Measurements from ENCODE around the gene ERG28.

Gene ERG28

GRCh38 chr14:75650253-75651058, 10.2 kb downstream of the ERG28 start:
- no peak for DNase-seq (ENCODE audit: low read depth)
- no peak for TF ChIP-seq CTCF (IDR thresholded peaks at IDR 0.05; ENCODE audit: insufficient read depth, low read depth, low read length, missing control alignments)
- no peak overlapping the region for H3K4me3 ChIP-seq (ENCODE audit: low read length)

GRCh38 chr14:75649773-75650172, 10.9 kb downstream of the ERG28 start:
- no peak for DNase-seq (ENCODE audit: low read depth)
- no peak overlapping the region for H3K4me3 ChIP-seq (ENCODE audit: low read length)
- TF ChIP-seq CTCF (IDR thresholded peaks at IDR 0.05; ENCODE audit: insufficient read depth, low read depth, low read length, missing control alignments) = no peak

- no peak for TF ChIP-seq CTCF (IDR thresholded peaks at IDR 0.05; ENCODE audit: insufficient read depth, low read depth, low read length, missing control alignments)
Measured at GRCh38 chr14:75649337-75649736, 11.3 kb downstream of the ERG28 start.

GRCh38 chr14:75648066-75648838, 12.4 kb downstream of the ERG28 start:
- DNase-seq (ENCODE audit: low read depth) = peak; percentile 94
- TF ChIP-seq CTCF (IDR thresholded peaks at IDR 0.05; ENCODE audit: insufficient read depth, low read depth, low read length, missing control alignments) = no peak
- H3K4me3 ChIP-seq (ENCODE audit: low read length) = no peak overlapping the region

More at GRCh38 chr14:75649337-75649736, 11.3 kb downstream of the ERG28 start:
- H3K4me3 ChIP-seq (ENCODE audit: low read length) = no peak overlapping the region
- DNase-seq (ENCODE audit: low read depth) = no peak

- no peak for DNase-seq (ENCODE audit: low read depth)
- no peak for TF ChIP-seq CTCF (IDR thresholded peaks at IDR 0.05; ENCODE audit: insufficient read depth, low read depth, low read length, missing control alignments)
- H3K4me3 ChIP-seq (ENCODE audit: low read length) = no peak overlapping the region
Measured at GRCh38 chr14:75647640-75648039, 13.0 kb downstream of the ERG28 start.

GRCh38 chr14:75646762-75647161, 13.9 kb downstream of the ERG28 start:
- no peak for TF ChIP-seq CTCF (IDR thresholded peaks at IDR 0.05; ENCODE audit: insufficient read depth, low read depth, low read length, missing control alignments)
- no peak for DNase-seq (ENCODE audit: low read depth)
- H3K4me3 ChIP-seq (ENCODE audit: low read length) = no peak overlapping the region
